ENCODE data around the gene IGLL1.
"Not testable (repeated sequence)": the region's sequence is repeated elsewhere in the genome, so short reads cannot be mapped to it uniquely, and the experiment has no call there.

IGLL1 gene

GRCh38 chr22:23591846-23592245 lies 11.8 kb upstream of the IGLL1 start:
- no peak for DNase-seq

GRCh38 chr22:23591201-23591791 lies 11.2 kb upstream of the IGLL1 start:
- peak in 38 of 51 donors; percentile 5 to 69 (median 32) for DNase-seq

GRCh38 chr22:23583836-23584235 lies 3.7 kb upstream of the IGLL1 start:
- DNase-seq = no peak

GRCh38 chr22:23583153-23583552 lies 3.1 kb upstream of the IGLL1 start:
- DNase-seq = no peak

GRCh38 chr22:23581260-23581650 lies 1.2 kb upstream of the IGLL1 start:
- no peak for DNase-seq

- DNase-seq = no peak
These were observed 628 bp upstream of the IGLL1 start for GRCh38 chr22:23580576-23581259.

- DNase-seq = no peak
These were observed 810 bp downstream of the IGLL1 start for GRCh38 chr22:23579280-23579679.

- DNase-seq = no peak
These were observed 1.8 kb downstream of the IGLL1 start for GRCh38 chr22:23578306-23578705.

- no peak for DNase-seq
These were observed 3.4 kb downstream of the IGLL1 start for GRCh38 chr22:23576681-23577080.

- no peak for DNase-seq
These were observed 4.5 kb downstream of the IGLL1 start for GRCh38 chr22:23575601-23576000.

- DNase-seq = no peak
These were observed 5.2 kb downstream of the IGLL1 start for GRCh38 chr22:23574877-23575276.

GRCh38 chr22:23574371-23574811 lies 5.7 kb downstream of the IGLL1 start:
- no peak for DNase-seq

- not testable (repeated sequence) for DNase-seq
These were observed 6.3 kb downstream of the IGLL1 start for GRCh38 chr22:23573701-23574235.

- not testable (repeated sequence) for DNase-seq
These were observed 7.0 kb downstream of the IGLL1 start for GRCh38 chr22:23573106-23573505.

GRCh38 chr22:23571486-23571885 lies 8.6 kb downstream of the IGLL1 start:
- DNase-seq = no peak

- DNase-seq = no peak
These were observed 9.4 kb downstream of the IGLL1 start for GRCh38 chr22:23570681-23571080.

- DNase-seq = no peak
These were observed 10.4 kb downstream of the IGLL1 start for GRCh38 chr22:23569716-23570115.

- no peak for DNase-seq
These were observed 10.8 kb downstream of the IGLL1 start for GRCh38 chr22:23569291-23569690.

GRCh38 chr22:23566705-23567475 lies 13.2 kb downstream of the IGLL1 start:
- no peak for DNase-seq

- peak in 2 of 51 donors; percentile 15 to 19 for DNase-seq
These were observed 14.0 kb downstream of the IGLL1 start for GRCh38 chr22:23565915-23566704.

- DNase-seq = no peak
These were observed 14.7 kb downstream of the IGLL1 start for GRCh38 chr22:23565305-23565914.
